Measurements from ENCODE around the gene AKT1S1. TPM values are rescaled to one million over a fixed set of nuclear protein-coding genes. Genes with fewer than 3 reads are reported as not detected.
A peak's percentile ranks its signal among the peaks of the same experiment; 100 is the strongest.

AKT1S1 gene
- total RNA-seq, 2 experiments from 2014 or later: 7.3 to 19.8 TPM

DNA sequence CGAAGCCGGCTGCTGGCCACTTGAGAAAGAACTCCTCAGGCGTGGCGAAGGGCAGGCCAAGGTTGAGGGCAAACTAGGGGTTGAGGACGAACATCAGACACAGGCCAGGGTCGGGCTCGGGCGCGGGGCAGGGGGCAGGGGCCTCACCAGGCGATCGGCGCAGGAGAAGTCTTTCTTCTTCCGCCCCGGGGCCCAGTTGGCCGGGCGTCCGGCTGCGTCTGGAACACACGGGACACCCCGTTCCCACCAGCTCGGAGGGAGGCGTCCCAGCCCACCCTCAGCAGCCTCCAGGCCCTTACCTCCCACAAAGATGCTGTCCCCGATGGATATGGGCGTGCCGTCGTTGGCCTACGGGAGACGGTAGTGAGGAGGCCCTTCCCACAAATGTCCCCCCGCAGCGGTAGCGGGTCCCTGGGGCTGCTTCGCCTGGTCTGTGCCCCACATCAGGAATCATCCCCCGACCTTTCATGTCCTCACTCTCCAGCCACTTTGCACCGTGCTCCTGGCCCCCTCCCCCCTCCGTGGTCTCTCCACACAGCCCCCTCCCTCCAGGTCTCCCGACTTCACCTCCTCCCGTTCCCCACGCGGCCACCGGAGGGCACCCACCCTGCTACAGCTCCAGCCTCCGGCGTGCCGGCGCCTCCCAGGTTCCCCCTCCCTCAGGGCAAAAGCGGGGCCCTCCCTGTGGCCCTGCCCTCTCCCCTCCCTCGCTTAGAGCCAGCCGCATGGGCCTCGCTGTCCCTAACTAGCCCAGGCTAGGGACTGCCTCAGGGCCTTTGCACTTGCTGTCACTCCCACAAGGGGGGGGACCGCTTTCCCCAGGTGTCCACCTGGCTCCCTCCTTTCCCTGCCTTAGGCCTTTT is 14.5 kb downstream of the AKT1S1 start:
- H2AFZ ChIP-seq (ENCODE audit: low read length): no peak overlapping the region
- H3K4me2 ChIP-seq (ENCODE audit: low read length): no peak overlapping the region
- no peak for TF ChIP-seq EZH2phosphoT487 (IDR thresholded peaks at IDR 0.05; ENCODE audit: borderline replicate concordance, low read depth, low read length)
- TF ChIP-seq, protein P1, sequence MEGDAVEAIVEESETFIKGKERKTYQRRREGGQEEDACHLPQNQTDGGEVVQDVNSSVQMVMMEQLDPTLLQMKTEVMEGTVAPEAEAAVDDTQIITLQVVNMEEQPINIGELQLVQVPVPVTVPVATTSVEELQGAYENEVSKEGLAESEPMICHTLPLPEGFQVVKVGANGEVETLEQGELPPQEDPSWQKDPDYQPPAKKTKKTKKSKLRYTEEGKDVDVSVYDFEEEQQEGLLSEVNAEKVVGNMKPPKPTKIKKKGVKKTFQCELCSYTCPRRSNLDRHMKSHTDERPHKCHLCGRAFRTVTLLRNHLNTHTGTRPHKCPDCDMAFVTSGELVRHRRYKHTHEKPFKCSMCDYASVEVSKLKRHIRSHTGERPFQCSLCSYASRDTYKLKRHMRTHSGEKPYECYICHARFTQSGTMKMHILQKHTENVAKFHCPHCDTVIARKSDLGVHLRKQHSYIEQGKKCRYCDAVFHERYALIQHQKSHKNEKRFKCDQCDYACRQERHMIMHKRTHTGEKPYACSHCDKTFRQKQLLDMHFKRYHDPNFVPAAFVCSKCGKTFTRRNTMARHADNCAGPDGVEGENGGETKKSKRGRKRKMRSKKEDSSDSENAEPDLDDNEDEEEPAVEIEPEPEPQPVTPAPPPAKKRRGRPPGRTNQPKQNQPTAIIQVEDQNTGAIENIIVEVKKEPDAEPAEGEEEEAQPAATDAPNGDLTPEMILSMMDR (conservative IDR thresholded peaks at IDR 0.05; ENCODE audit: low read length): peak; percentile 71
- H3K9me2 ChIP-seq (ENCODE audit: insufficient read depth, low read length): no peaks in the 10 kb centered on the region
- H4K20me1 ChIP-seq (ENCODE audit: insufficient read depth, low read length): peaks cover 10% of the 10 kb centered on the region; the same call in 1 of the 2 replicates
- intact Hi-C loops (cut with micrococcal nuclease; ENCODE audit: unreplicated experiment): no loop called here
- no peak overlapping the region for H3K4me3 ChIP-seq (ENCODE audit: low read depth, low read length, poor library complexity, severe bottlenecking)
- peak; percentile 43 for DNase-seq (ENCODE audit: low spot score)
- peaks cover 28% of the 10 kb centered on the region; the same call in 1 of the 2 replicates for H3K79me2 ChIP-seq (ENCODE audit: insufficient read depth, low read depth, low read length)
- peaks cover 23% of the 10 kb centered on the region for H3K4me1 ChIP-seq (ENCODE audit: insufficient read depth, low read length, poor library complexity, severe bottlenecking)
- ChIA-PET POLR2A (interaction anchor here (0.5 kb wide), 1 partner anchor 19 kb away, joined by 3 read pairs; no protein-coding TSS in a partner anchor), CTCF (ENCODE audit: unreplicated experiment) (interaction anchor here (0.6 kb wide), 1 partner anchor 50 kb away, joined by 5 read pairs; the partner anchor contains the start of gene FUZ)
- H3K36me3 ChIP-seq (ENCODE audit: insufficient read depth, low read length): peaks cover 73% of the 10 kb centered on the region
- H3K27ac ChIP-seq (ENCODE audit: low read depth, low read length, poor library complexity, severe bottlenecking): no peak overlapping the region
- H3K9me3 ChIP-seq (ENCODE audit: low read length): no peaks in the 10 kb centered on the region
- no TSS peak for BruUV-seq (replicated peaks)

DNA sequence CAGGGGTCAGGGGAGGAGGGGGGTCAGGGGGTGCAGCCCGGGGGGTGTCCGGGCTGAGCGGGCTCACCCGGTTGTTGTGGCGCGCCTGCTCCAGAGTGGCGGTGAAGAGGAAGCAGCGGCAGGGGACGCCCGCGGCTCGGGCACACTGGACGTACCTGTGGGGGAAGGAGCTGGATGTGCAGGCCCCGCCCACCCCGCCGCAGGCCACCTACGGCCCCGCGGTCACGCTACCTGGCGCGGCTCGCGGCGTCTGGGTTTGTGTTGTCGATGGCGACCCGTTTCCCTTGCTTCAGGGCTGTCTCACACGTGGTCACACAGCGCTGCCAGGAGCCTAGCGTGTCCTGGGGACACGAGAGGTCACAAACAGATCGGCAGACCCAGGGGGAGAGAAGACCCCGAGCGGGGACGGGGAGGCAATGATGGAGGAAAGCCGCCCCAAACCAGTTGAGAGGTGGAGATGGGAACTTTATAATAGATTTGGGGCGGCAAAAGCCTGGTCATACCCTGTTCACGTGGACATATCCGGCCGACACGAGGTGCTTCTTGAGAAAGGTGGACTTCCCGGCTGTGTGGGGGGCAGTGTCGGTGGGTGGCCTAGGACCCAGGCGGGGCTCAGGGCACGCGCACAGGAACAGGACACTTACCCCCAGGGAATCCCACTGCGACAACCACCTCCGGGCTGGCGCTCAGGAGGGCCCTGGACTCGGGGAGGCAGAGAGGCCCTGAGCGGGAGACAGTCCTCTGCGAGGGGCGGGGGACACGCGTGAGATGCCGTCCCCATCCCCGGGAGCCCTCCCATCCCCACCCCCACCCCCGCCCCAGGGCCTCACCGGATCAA is 15.4 kb downstream of the AKT1S1 start:
- Histone ChIP-seq H3K4me3 (ENCODE audit: low read depth, low read length, poor library complexity, severe bottlenecking) (no peak overlapping the region), H4K20me1 (ENCODE audit: insufficient read depth, low read length) (peaks cover 10% of the 10 kb centered on the region; the same call in 1 of the 2 replicates), H3K27ac (ENCODE audit: low read depth, low read length, poor library complexity, severe bottlenecking) (no peak overlapping the region), H3K9me2 (ENCODE audit: insufficient read depth, low read length) (no peaks in the 10 kb centered on the region), H3K36me3 (ENCODE audit: insufficient read depth, low read length) (peaks cover 81% of the 10 kb centered on the region), H3K79me2 (ENCODE audit: insufficient read depth, low read depth, low read length) (peaks cover 26% of the 10 kb centered on the region; the same call in 1 of the 2 replicates), H2AFZ (ENCODE audit: low read length) (no peak overlapping the region), H3K4me2 (ENCODE audit: low read length) (no peak overlapping the region), H3K9me3 (ENCODE audit: low read length) (no peaks in the 10 kb centered on the region), H3K4me1 (ENCODE audit: insufficient read depth, low read length, poor library complexity, severe bottlenecking) (peaks cover 21% of the 10 kb centered on the region)
- no TSS peak for BruUV-seq (replicated peaks)
- ChIA-PET POLR2A (interaction anchor here (0.5 kb wide), 1 partner anchor 18 kb away, joined by 3 read pairs; no protein-coding TSS in a partner anchor), CTCF (ENCODE audit: unreplicated experiment) (no interaction called here)
- intact Hi-C loops (cut with micrococcal nuclease; ENCODE audit: unreplicated experiment): no loop called here
- no peak for TF ChIP-seq EZH2phosphoT487 (IDR thresholded peaks at IDR 0.05; ENCODE audit: borderline replicate concordance, low read depth, low read length)
- TF ChIP-seq, protein P1 (conservative IDR thresholded peaks at IDR 0.05; ENCODE audit: low read length): no peak
- no peak for DNase-seq (ENCODE audit: low spot score)
